ENCODE results near the gene ZNF253.
"Not testable (repeated sequence)": the region's sequence is repeated elsewhere in the genome, so short reads cannot be mapped to it uniquely, and the experiment has no call there.

The ZNF253 gene

DNA sequence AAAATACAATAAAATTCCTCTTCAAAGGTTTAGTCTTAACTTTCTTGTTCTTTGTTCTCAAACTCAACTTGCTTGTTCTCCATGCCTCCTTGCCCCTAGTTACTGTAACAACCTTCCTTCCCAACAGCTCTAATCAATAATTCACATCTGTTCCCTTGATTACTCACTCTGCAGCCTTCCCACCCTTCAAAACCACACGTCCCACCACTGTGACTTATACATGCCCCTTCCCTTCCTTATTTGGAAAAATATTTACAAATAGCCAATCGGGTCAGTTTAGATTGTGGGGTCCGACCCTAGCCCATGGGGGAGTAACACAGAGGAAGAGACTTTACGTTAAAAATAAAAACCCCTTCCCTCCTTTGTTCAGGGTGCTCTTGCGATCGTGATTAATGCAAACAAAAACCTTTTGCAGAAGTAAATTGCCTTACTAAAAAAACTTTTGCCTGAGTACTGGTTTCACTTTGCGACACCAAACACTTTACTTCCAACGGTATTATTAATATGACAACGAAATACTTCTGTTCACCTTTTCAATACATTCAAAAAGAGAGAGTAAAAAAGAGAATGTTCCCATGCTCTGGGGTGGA lies 34.6 kb downstream of the ZNF253 start:
- DNase-seq = peak; percentile 31

DNA sequence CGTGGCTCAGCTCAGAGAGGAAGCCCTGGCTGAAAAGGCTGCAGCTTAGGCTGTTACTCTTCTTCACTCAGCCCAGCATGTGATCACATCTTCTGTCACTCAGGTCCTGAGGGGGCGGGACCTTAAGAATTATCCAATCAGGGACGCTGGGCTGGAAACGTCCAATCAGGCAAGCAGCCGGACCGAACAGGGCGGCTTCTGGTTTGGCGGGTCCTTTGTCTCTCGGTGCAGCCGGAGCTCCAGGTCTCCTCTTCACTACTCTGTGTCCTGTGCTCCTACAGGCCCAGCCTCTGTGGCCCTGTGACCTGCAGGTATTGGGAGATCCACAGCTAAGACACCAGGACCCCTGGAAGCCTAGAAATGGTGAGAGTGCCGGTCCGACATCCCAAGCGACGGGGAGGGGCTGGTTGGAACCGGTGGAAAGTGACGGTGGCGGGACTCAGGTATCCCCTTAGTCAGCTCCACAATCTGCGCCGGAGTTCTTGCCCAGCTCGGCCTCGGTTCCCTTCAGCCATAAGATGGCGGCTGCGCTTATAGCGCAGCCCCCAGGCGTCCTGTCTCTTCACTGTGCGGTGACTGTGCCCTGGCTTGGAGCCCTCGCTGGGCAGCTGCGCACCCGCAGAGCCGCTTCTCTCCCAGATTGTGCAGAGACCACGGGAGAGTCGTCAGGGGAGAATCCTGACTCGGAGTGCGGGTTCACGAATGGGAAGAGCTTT lies 35.2 kb downstream of the ZNF253 start, which contains the start of gene ZNF93:
ZNF93 (plus strand) TSS at position 218 of the 716 bp plus-strand sequence; CDS start at position 361, 143 bp downstream.
- peak; percentile 84 for DNase-seq

DNA sequence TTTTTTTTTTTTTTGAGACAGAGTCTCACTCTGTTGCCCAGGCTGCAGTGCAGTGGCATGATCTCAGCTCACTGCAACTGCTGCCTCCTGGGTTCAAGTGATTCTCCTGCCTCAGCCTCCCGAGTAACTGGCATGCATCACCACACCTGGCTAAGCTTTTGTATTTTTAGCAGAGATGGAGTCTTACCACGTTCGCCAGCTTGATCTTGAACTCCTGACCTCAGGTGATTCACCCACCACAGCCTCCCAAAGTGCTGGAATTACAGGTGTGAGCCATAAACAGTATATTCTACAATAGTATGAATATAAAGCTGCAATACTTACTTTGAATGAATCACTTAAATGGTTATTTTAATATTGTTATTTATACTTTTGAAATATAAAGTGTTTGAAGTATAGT lies 41.9 kb downstream of the ZNF253 start:
- DNase-seq = not testable (repeated sequence)

DNA sequence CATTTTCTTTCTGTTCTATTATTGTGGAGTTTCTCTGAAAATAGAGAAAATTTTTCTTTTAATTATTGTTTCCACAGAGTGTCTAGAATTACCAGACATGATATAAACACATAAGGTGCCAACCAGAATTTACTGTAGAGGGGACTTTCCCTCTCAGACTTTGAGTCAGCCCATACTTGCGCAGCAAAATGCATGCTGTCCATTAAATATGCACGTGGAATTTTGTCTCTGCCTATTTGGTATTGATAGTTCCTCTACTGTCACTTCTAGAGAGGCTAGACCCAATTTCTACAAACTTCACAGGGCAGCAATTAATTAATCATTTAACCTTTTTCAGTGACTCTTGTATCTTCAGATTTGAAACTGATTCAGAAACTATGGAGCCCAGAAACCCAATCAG lies 44.0 kb downstream of the ZNF253 start:
- DNase-seq = no peak

DNA sequence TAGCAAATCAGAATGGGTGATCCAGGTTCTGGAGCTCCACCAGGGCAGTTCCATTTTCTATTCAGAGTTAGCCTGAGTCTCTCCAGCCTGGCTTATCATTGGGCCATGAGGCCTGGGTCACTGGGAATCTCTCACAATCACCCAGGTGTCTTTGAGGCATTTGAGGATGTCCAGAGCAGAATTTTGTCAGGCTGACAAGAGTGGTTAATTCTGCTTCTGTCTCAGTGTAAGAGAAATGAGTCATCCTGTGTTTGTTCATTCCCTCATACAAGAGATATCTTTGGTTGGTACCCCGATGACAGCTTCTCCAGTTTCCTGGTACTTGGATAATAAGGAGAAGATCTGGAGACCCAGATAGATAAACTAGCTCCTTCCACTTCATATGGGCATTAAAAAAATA lies 45.5 kb downstream of the ZNF253 start:
- DNase-seq = no peak

DNA sequence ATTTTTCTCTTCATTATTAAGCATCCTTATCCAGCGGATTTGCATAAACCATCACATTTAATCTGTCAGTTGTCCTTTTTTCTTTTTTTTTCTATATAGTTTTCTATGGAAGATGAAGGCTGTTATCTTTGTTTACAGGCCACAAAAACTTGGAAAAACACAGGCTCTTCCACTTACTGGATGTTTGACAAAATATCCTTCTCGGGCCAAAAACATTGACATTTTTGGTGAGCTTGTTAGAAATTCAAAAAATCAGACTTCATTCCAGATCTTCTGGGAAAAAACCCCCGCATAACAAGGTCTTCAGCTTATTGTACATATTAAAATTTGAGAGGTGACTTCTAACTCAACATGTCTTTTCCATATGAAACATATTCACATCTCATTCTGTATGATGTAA lies 48.9 kb downstream of the ZNF253 start:
- no peak for DNase-seq

DNA sequence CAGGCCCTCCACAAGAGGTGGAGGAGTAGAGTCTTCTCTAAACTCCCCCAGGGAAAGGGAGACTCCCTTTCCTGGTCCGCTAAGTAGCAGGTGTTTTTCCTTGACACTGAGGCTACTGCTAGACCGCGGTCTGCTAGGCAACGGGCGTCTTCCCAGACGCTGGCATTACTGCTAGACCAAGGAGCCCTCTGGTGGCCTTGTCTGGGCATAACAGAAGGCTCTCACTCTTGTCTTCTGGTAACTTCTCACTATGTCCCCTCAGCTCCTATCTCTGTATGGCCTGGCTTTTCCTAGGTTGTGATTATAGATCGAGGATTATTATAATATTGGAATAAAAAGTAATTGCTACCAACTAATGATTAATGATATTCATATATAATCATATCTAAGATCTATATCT lies 64.7 kb downstream of the ZNF253 start:
- peak; percentile 7 for DNase-seq

DNA sequence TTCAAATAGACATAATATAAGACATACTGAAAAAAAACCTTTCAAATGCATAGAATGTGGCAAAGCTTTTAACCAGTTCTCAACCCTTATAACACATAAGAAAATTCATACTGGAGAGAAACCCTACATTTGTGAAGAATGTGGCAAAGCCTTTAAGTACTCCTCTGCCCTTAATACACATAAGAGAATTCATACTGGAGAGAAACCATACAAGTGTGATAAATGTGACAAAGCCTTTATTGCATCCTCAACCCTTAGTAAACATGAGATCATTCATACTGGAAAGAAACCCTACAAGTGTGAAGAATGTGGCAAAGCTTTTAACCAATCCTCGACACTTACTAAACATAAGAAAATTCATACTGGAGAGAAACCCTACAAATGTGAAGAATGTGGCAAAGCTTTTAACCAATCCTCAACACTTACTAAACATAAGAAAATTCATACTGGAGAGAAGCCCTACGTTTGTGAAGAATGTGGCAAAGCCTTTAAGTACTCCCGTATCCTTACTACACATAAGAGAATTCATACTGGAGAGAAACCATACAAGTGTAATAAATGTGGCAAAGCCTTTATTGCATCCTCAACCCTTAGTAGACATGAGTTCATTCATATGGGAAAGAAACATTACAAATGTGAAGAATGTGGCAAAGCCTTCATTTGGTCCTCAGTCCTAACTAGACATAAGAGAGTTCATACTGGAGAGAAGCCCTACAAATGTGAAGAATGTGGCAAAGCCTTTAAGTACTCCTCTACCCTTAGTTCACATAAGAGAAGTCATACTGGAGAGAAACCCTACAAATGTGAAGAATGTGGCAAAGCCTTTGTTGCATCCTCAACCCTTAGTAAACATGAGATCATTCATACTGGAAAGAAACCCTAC lies 68.0 kb downstream of the ZNF253 start:
- DNase-seq = not testable (repeated sequence)

DNA sequence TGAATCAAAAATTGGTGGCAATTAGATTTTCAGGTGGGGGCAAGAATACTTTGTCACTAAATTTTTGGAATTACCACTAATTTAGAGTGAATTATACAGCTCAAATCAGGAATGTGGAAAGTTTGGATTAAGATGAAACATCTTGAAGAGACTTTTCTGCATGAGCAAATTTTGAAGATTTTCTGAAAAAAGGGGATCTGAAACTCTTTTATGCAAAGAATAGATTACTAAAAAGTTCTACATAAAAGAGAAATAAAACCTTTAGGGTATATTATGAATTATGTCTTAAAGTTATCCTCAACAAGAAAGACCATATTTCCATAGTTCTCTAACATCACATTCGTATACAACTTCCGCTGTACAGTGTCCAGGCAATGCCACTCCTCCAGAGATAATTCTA lies 71.7 kb downstream of the ZNF253 start:
- DNase-seq = no peak

DNA sequence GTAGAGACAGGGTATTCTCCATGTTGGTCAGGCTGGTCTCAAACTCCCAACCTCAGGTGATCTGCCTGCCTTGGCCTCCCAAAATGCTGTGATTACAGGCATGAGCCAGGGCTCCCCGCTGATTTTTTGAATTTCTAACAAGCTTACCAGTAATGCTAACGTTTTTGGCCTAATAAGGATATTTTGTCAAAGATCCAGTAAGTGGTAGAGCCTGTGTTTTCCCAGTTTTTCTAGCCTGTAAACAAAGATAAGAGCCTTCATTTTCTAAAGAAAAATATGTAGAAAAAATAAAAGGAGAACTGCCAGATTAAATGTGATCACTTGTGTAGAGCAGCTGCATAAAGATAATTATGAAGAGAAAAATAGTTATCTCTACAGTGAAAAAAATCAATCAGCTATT lies 72.8 kb downstream of the ZNF253 start:
- no peak for DNase-seq

DNA sequence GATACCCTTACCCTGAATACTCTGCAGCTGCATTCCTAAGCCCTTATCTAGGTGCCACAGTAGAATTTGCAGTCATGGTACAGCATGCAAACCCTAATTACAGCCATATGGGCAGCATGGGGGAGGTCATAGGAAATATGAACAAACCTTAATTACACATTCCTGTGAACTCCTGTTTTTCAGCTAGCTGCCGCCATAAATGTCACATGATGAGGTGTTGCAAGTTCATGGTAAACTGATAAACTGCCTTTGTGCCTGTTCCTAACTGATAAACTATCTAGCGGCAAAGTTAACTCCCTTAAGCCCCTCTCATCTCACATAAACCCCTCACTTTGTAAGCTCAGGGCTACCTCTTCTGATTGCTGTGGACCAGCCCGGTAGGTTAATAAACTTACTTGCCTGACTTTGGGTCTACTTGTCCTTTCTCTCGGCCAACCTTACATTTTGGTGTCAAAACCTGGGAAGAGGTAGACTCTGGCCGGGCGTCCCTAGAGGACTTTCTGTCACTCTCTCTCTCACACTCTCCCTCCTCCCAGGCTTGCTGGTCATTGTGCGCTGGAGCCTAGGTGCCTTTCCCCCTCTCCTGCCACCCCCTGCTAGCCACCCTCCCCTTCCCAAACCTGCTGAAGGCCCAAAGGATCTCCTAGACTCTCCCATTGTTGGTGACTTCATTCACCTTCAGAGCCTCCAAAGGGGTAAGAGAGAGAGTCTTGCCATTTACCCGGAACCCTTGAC lies 78.3 kb downstream of the ZNF253 start:
- DNase-seq = no peak

Measured in hematopoietic multipotent progenitor cell treated with erythropoietin and hydrocortisone succinate and interleukin-3 and kit ligand, for 6 days (in vitro differentiated cells).